GM06990 (cell line): ENCODE measurements around the gene MYORG.
A peak's percentile ranks its signal among the peaks of the same experiment; 100 is the strongest.

ENCODE experiments used
- DNase-seq: peaks from one replicate; pipeline ENCODE4 v3.0.0-alpha.2; 2011; ENCODE audit not compliant: insufficient read length; ENCODE audit errors: extremely low read depth
- H3K27me3 ChIP-seq: replicated peaks from 2 replicates; pipeline ENCODE4 v1.6.0; 2011; ENCODE audit warnings: low read length; ENCODE audit not compliant: control insufficient read depth, insufficient read depth
- H3K36me3 ChIP-seq: 2 replicates; pipeline ENCODE4 v1.5.1; 2011; ENCODE audit warnings: low read length; ENCODE audit not compliant: control insufficient read depth, insufficient read depth
- H3K4me3 ChIP-seq: replicated peaks from 2 replicates; pipeline ENCODE4 v1.5.1; 2011; ENCODE audit warnings: low read depth, mild to moderate bottlenecking, control low read depth, low read length
- CTCF ChIP-seq: IDR thresholded peaks from 2 replicates; pipeline ENCODE4 v1.5.1; 2011; ENCODE audit warnings: low read length, control low read depth, mild to moderate bottlenecking, inconsistent platforms; ENCODE audit not compliant: insufficient read depth, poor library complexity, severe bottlenecking

The MYORG gene

GRCh38 chr9:34409154-34409553 lies 32.5 kb upstream of the MYORG start:
- Histone ChIP-seq H3K36me3 (no peaks in the 10 kb centered on the region), H3K27me3 (no peaks in the 10 kb centered on the region; the same call in none of the 2 replicates), H3K4me3 (no peak overlapping the region)
- DNase-seq = no peak
- TF ChIP-seq CTCF = no peak

- Histone ChIP-seq H3K36me3 (no peaks in the 10 kb centered on the region), H3K27me3 (no peaks in the 10 kb centered on the region; the same call in 1 of the 2 replicates), H3K4me3 (no peak overlapping the region)
- DNase-seq = no peak
- TF ChIP-seq CTCF = no peak
Observed at GRCh38 chr9:34408173-34408572, 31.5 kb upstream of the MYORG start.

- no peak for DNase-seq
- Histone ChIP-seq H3K36me3 (no peaks in the 10 kb centered on the region), H3K27me3 (no peaks in the 10 kb centered on the region; the same call in 1 of the 2 replicates), H3K4me3 (no peak overlapping the region)
- no peak for TF ChIP-seq CTCF
Observed at GRCh38 chr9:34406219-34406618, 29.5 kb upstream of the MYORG start.

- no peak for TF ChIP-seq CTCF
- Histone ChIP-seq H3K36me3 (no peaks in the 10 kb centered on the region), H3K27me3 (no peaks in the 10 kb centered on the region; the same call in 1 of the 2 replicates), H3K4me3 (no peak overlapping the region)
- DNase-seq = no peak
Observed at GRCh38 chr9:34405719-34406118, 29.0 kb upstream of the MYORG start.

- no peaks in the 10 kb centered on the region for H3K36me3 ChIP-seq
- H3K4me3 ChIP-seq = no peak overlapping the region
- no peak for DNase-seq
- TF ChIP-seq CTCF = peak; percentile 98
- H3K27me3 ChIP-seq = no peaks in the 10 kb centered on the region; the same call in 1 of the 2 replicates
Observed at GRCh38 chr9:34403554-34404380, 27.1 kb upstream of the MYORG start.
